ENCODE results near the gene SEL1L3.

SEL1L3 gene

DNA sequence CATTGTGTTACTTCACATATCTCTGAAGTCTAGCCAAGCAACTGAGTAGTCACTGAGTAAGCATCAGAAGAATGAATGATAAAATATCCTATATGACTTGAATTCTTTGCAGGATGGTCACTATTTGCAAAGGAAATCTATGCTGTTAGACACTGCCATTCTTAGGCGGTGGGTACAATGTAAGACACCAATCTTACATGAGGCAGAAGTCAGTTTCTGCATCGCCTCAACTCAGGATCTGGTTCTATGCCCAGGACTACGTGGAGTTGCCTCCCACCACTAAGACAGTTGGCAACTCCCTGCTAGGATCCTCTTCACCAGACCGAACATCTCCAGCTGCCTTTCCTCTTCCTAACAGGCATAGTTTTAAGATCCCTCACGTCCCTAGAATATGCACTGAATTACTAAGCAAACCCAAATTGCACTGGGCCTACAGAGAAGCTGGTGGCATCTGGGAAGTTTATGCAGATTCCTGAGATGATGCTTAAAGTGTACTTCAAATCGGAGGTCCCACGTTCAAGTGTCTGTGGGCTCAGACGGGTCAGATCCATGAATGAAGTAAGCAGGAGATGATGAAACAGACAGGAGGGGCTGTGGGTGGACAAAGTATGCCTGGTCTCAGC is 45.6 kb downstream of the SEL1L3 start:
- ATAC-seq (no peak), DNase-seq (no peak)

DNA sequence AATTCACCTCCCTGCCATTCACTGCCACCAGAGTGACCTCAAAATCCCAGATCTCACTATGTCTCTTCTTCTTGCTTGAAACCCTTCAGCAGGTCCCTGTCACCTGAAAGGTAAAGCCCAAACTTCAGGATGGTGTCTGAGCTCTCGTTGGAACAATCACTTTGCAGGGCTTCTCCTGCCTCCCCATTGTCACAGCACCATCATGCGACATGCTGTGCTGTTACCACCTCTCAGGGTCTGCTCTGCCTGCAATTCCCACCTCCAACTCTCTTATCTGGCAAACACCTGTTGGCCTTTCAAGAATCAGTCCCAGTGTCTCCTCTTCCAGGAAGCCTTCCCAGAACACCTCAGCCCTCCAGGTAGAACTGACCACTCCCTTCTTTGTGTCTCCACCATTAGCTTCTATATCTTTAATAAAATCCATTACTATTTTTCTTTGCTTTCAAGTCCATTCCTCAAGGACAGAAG is 46.2 kb downstream of the SEL1L3 start:
- ATAC-seq: no peak
- no peak for DNase-seq

DNA sequence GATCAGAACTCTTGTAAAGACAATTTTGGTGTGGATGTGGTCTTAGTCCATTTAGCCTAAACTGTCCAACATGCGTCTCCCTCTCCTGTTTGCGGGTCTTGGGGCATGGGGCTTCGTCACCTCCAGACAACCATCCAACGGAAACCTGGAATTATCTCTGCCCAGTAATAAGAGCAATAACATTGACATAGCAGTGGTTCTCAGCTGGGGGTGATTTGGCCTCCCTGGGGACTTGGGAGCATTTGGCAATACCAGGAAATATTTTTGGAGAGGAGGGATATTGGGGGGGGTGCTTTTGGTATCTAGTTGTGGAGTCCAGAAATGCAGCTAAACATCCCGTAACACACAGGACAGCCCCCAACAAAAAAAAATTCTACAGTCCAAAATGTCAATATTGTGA is 47.2 kb downstream of the SEL1L3 start:
- DNase-seq (no peak), ATAC-seq (no peak)

DNA sequence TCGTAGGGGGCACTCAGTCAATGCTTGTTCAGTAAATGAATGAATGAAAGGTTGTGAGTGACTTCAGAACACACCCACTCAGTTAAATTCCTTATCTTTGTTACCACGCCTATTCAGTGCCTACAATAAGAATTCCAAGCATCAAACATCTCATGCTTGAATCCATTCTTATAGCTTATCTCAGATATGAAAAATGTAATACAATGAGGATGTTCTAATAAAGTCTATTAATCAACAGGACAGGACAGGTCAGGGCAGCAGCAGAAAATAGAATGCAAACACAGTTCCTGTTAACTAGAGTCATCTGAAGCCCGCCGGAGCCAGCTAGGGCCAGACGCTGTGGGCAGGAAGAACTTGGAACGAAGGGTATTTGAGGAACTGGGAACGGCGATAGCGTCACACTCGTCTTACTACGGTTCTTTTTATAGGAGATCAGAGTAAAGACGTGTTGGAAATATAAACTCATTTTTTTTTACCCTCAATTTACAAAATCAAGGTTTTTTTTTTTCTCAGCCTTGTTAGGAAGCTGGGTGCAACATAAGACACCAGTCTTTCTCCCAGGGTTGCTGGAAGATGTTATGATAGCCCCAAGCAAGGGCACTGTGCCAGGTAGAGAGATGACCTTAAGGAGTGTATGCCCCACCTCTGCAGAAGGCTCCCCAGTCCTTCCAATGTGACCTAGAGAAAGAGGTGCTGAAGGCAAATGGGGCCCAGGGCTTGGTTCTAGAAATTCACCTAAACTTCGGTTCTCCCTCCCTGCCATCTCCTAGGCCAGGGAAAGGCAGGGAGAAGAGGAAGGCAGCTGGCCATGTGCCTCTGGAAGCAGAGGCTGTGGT is 48.3 kb downstream of the SEL1L3 start:
- no peak for DNase-seq
- no peak for ATAC-seq

DNA sequence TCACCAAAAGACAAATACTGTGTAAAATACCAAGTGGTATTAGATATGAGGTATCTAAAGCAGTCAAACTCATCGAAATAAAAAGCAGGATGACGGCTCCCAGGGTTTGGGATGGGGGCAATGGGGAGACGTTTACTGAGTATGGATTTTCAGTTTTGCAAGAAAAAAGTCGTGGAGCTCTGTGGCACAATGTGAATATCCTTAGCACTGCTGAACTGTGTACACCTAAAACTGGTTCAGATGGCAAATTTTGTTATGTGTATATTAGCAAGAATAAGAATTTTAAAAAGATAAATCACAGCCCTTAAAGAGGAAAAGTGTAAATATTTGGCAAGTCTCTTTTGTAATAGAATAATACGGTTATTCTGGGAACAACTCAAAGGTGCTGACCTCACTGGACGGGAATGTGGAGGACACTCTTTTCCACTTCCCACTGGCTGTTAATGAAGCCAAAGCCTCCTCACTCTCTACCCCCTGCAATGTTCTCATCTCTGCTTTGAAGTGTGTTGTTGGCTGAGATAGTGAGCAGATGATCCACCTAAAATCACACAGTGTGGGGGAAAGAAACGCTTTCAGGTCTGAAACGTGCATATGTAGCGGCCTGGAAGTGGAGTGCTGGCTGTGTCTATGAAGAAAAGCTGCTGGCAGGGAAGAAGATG is 49.2 kb downstream of the SEL1L3 start:
- ATAC-seq (no peak), DNase-seq (no peak)

DNA sequence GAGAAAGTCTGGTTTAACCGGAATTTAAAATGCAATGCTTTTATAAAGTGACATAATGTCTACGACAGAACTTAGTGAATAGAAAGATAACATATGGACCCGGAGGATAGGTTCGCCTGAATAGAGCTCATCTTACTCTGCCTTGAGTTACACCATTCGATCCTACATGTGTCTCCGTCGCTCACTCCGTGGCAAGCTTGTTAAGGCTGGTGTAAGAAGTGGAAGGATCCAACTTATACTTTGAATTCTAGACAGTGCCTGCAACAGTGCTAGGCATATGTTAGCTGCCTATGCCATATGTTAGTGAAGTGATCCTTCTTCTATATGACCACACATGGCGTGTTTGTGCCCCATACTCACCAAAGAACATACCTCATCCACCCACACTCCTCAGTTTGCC is 50.9 kb downstream of the SEL1L3 start:
- DNase-seq: no peak
- no peak for ATAC-seq

DNA sequence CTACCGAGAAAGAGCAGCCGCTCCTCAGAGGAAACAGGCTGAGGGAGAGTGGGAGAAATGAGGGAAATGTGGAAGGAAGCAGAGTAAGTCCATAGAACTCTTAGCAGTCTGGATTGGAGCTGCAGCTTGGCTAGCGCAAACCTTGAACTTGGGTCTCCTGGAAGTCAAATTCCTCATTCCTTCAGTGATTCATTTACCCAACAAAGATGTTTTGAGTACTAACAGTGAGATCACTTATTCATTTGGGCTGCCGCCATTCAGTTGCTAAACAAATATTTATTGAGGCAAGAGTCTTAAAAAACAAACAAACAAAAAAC is 51.5 kb downstream of the SEL1L3 start:
- DNase-seq (no peak), ATAC-seq (no peak)

DNA sequence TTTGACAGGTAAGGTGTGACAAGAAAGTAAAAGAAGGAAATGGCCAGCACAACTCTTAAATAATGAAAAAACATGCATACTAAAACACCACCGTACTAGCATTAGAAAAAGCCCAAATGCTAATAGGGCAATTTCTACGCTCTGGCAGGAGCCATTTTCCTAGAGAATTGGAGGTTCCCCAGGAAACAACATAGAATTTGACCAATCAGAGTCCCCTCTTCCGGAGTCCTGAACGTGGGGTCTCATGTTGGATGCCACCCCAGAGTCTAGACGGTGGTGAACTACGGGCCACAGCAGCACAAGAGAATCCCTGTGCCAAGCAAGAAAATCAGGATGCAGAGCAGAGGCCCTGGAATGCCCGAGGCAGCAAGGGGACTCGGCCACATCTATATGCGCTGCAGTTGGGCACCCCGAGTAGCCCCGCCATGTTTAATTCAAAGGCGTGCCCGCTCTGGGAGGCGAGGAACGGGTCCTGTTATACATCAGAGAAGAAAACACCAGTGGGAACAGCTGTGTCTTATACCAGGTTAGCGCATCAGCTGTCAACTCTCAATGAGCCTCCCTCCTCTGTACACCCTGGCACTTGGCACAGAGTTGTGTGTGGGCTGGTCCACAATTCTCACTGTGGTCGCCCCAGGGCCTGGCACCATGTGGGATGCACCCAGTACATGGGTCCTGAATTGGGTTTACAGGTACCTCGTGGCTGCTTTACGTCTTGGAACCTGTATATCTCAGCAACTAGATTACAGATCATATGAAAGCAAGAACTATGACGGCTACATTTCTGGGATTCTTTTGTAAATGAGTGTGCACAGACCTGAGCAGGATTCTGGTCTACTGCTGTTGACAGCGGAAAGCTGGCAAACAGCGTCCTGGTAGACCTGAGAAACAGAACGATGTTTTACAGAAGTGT is 52.1 kb downstream of the SEL1L3 start:
- ATAC-seq (no peak), DNase-seq (no peak)

DNA sequence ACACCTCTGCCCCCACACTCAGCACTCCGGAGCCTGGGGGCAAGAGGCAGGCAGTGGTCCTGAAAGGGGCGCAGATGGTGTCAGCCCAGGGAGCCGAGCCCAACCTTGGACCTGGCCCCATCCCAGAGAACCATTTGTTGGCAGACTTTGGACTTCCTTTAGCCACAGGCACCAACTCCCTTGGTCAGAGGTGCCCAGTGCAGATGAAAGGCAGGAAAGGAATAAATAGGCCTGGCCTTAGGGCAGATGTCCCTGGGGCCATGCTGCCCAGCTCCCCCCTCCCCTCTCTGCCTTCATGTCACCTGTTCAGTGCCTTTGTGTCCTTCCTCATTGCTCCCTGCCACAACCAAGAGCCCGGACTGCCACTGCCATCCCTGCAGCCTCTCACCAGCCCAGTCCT is 52.8 kb downstream of the SEL1L3 start:
- DNase-seq: no peak
- ATAC-seq: no peak

DNA sequence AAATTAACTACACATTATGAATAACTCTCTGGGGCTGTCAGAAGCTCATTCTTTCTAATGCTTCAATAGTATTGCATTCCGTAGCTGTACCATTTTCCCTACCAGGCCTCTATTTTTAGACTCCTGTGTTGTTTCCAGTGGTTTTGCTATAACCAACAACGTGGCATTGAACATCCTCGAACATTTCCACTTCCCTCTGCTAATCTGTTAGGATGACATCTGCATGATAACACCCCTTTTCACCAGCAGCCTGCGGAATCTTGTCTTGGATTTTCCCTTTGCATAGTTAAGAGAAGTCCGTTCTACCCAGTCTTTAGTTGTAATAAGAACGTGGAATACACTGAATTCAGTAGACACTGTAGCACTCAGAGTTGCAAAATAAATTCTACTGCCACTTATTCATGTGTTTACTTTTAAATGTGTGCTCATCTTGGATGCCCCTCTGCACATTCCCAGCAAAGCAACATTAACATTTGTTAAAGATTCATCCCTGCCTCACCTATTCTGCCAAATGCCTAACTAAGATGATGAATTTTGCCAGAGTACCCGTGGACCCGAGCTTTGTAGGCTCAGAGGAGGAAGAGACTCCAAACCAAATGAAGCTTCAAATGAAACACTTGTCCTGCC is 55.6 kb downstream of the SEL1L3 start:
- ATAC-seq (no peak), DNase-seq (no peak)

DNA sequence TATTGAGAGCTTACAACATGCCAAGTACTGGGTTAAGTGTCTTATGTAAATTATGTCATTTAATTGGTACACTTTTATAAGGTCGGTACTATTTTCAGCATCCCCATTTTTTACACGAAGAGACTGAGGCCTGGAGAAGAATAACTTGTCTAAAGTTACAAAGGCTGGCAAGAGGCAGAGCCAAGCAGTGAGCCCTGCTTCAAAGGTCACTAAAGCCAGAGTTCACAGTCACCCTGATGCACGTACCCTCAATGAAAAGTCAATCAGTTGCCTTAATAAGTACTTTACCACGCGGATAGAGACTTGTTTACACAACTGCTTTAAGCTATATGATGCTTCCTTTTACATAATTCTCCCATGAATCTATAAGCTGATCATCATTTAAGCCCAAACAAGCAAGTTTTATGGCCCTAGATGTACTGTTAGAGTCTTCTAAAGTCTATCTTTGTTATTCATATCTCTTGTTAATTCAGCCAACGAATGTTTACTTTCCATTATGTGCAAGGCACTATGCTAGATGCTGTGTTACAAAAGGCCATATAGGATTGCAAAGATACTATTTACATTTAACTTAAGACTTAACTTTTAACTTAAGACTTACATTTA is 57.4 kb downstream of the SEL1L3 start:
- DNase-seq (no peak), ATAC-seq (no peak)

DNA sequence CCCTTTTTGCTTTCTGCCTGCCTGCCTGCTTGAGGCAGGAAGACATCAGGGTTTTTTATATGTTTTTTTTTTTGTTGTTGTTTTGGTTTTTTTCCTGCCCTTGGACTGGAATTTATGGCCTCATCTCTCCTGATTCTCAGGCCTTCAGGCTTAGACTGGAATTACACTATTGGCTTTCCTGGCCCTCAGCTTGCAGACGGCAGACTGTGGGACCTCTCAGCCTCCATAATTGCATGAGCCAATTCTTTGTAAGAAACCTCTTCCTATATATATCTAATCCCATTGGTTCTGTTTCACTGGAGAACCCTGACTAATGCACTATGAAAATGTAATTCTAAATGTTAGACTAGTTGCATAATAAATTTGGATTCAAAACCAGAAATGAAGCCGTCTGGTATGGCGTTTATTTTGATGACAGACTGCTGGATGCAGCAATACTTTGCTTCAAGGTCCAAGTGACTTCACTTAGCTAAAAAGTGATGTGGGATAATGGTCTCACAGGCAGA is 59.0 kb downstream of the SEL1L3 start:
- ATAC-seq (no peak), DNase-seq (no peak)

DNA sequence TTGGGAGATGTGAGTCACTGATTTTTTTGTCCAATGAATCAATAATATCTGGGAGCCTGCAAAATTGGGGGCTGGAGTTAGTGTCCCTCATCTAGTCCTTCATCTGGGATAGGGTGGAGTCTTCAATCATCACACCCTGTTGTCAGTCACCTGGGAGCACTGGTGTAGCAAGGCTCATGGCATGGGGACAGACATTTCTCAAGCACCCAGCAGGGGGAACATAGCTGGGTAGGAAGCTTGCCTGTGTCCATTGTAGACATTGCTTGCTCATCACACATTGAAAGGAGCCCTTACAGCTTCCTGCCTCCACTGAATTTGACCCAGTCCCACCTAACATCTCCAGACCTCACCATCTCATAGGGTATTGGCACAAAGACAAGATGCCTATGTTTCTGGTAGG is 61.2 kb downstream of the SEL1L3 start:
- no peak for DNase-seq
- no peak for ATAC-seq

DNA sequence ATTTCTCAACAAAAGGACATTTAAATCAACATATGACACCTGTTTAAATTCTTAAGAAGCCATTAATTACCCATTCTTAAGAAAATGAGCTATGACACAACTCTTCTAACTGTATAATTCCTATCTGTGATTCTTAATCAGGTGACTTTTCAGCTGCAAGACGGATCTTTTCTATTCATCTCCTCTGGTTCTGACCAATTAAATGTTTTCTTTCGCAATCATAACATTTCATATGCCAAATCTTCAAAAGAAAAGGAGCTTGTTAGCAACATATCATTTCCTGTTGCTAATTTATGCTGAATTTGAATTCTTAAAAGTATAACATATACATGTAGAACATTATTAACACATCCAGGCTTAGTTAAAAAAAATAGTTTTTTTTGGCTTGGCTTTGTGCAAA is 62.5 kb downstream of the SEL1L3 start:
- DNase-seq (no peak), ATAC-seq (no peak)

DNA sequence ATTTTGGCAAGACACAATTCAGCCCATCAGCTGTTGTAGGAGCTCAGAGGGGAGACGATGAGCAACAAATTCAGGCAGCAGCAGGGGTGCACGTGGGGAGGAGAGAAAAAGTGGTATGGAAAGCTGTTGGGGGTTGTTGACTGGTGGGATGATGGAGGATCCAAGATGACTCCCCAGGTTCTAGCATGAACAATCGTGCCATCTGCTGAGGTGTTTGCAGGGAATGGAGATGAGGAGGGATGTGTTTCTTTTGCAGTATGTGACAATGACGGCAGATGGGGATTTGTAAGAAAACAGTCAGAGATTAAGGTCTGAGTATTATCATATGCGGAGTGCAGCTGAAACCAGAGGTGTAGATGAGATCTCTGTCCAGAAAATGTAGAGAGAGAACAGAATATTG is 63.3 kb downstream of the SEL1L3 start:
- no peak for ATAC-seq
- DNase-seq: no peak

DNA sequence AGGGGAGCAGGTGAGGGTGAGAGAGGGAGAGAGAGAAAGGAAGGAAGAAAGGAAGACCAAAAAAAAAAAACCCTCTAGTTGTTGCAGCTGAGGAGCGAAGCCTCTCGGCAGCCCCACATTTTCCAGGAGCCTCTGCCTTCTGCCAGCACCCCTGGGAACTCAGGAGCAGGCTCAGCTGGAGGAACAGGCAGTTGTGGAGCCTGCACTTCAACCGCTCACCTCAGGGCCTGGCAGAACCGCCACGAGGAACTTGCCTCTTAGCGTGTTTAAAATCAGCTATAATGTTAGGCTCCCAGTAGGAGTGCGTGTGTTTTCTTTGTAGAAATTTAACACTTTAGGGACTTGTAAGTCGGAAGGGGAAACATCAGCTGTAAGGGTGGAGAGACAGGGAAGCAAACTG is 65.7 kb downstream of the SEL1L3 start:
- DNase-seq (no peak), ATAC-seq (no peak)

DNA sequence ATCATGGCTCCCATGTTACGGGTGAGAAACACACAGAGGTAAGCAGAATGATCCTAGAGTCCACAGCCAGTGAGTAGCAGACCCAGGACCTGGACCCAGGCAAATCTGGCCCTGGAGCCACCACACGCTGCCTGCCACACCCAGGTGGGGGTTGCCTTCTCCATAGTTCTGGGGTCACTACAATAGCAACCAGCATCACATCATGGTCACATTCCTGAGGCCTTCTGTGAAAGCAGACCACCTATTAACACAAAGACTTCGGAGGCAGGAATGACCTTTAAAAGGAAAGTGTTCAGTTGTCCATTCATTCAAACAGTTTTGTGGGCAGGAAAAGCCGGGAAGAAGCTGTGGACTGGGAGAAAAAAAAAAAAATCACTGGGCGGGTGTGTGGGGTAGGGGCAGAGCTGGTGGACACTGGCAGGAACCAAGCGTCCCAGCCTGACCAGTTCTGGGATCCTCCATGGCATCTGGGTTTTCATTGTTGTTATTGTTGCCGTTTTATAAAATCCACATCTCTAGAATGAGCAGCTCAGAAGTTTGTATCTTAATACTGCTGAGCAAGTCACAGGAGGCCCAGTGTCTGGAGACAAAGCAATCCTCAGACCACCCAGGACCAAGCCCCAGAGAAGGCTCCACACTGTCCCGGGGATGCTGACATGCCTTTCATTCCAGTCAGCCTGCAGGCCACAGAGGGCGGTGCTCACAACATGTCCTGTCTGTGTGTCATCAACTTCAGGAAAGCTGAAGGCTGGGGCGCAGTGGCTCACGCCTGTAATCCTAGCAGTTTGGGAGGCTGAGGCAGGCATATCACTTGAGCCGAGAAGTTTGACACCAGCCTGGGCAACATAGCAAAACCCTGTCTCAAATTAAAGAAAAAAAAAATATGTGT is 67.0 kb downstream of the SEL1L3 start:
- DNase-seq: no peak
- no peak for ATAC-seq

DNA sequence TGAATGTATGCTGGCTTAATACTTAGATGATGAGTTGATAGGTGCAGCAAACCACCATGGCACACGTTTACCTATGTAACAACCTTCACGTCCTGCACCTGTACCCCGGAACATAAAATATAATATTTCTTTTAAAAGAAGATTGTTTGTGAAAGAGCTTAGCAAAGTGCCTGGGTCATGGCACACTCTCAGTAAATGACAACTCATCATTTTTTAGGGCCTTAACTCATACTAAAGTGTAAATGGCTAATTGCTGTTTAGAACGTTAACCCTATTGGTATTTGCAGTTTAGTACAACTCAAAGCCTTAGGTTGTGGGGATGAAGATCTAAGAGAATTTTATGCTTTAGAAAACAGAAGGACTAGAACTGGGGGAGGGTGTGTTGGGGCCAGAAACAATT is 67.7 kb downstream of the SEL1L3 start:
- no peak for DNase-seq
- no peak for ATAC-seq

DNA sequence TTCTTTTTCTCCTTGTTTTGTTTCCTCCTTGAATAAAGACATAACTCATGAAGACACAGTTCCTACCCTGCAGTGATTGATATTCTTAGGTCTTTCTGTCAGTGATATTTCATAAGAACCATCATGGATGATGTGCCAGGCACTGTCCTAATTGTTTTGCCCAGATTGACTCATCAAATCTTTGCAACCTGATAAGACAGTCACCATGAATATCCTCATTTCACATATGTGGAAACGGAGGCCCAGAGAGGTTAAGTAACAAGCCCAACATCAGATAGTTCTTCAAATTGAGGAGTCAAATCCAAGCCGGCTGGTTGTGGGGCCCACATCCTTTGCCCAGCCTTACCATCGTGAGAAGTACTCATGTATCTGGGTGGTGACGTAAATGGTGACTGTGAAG is 69.9 kb downstream of the SEL1L3 start:
- ATAC-seq (no peak), DNase-seq (no peak)

DNA sequence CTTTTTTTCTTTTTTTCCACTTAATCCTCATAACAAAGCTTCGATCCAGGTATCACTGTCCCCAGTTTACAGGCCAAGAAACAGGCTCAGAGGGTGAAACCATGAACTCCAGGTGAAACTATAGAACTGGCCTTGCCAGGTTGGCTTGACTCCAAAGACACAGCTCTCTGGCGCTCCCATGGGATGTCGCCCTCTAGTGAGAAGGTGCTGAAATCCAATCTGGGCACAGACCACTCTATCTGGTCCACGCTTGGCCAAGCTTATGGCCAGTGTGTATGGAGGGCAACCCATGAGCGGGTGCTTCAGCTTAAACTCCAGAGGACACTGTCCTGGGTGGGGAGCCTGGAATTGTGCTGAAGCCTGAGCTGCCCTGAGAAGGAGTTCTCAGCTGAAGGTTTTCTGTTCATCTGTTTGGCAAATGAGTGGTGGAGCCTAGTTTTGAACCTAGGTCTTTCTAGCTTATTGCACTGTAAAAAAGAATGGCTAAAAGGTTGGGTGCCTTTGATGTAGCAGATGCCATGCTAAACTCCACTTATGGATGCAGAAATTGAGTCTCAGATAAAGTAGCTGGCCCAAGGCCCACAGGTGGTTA is 70.5 kb downstream of the SEL1L3 start:
- DNase-seq (peak; percentile 28), ATAC-seq (no peak)

All from stimulated activated naive CD8-positive, alpha-beta T cell treated with anti-CD3 and anti-CD28 coated beads, Interleukin-15, Interleukin-2, amounts not matched to agents 100 U/mL and 50 U/mL, for 24 hours (primary cell).